Measurements from ENCODE around the gene JMY. TPM values are rescaled to one million over a fixed set of nuclear protein-coding genes. Genes with fewer than 3 reads are reported as not detected.

Gene JMY
- total RNA-seq, 1 experiment from 2014 or later: 15.6 TPM

- RAD21 ChIA-PET (ENCODE audit: low non-redundant PET in 1 of 2, low total read pairs in 2 of 2, uncharacterized antibody in 2 of 2, unreplicated experiment in 2 of 2): no interaction called here
- BruUV-seq (replicated peaks): no TSS peak
- no peak overlapping the region for H3K4me2 ChIP-seq (ENCODE audit: low read length)
- no peak overlapping the region for H2AFZ ChIP-seq (ENCODE audit: low read depth, low read length, poor library complexity, severe bottlenecking)
- POLR2A ChIA-PET: no interaction called here
- no peaks in the 10 kb centered on the region for H3K9me2 ChIP-seq (ENCODE audit: insufficient read depth)
- H3K9ac ChIP-seq (ENCODE audit: low read length): no peak overlapping the region
- TF ChIP-seq ATF3 (IDR thresholded peaks at IDR 0.05): no peak
- TF ChIP-seq MAX (IDR thresholded peaks at IDR 0.05): no peak
- no peak for TF ChIP-seq JUND (IDR thresholded peaks at IDR 0.05)
- TF ChIP-seq POLR2A (IDR thresholded peaks at IDR 0.05; ENCODE audit: borderline replicate concordance, extremely low read depth, insufficient read depth, insufficient read length): no peak
- TF ChIP-seq ZFX (IDR thresholded peaks at IDR 0.05): no peak
- no peak for TF ChIP-seq RAD21 (IDR thresholded peaks at IDR 0.05; ENCODE audit: low read depth)
- no peaks in the 10 kb centered on the region for H3K9me3 ChIP-seq (ENCODE audit: control insufficient read depth in 1 of 2, insufficient read depth in 1 of 2, low read depth in 1 of 2, low read length in 2 of 2)
- peaks cover 89% of the 10 kb centered on the region for H3K79me2 ChIP-seq (ENCODE audit: insufficient read depth, low read length)
- DNase-seq (ENCODE audit: low read depth, low spot score) (no peak), ATAC-seq (no peak)
- H4K20me1 ChIP-seq (ENCODE audit: insufficient read depth): 0 out of 2 replicates have a peak, but pooled peaks cover 3% of the 10 kb centered on the region
- no peak overlapping the region for H3K27ac ChIP-seq (ENCODE audit: low read depth, low read length)
- intact Hi-C loops (cut with micrococcal nuclease): no loop called here
- no peaks in the 10 kb centered on the region for H3K27me3 ChIP-seq (ENCODE audit: insufficient read depth, low read length)
- no peaks in the 10 kb centered on the region for H3K36me3 ChIP-seq (ENCODE audit: control insufficient read depth in 1 of 2, insufficient read depth in 2 of 2, low read length in 2 of 2)
- peaks cover 6 to 10% of the 10 kb centered on the region in 2 experiments; a peak in 3 of 4 replicates for H3K4me1 ChIP-seq (ENCODE audit: control insufficient read depth in 1 of 2, insufficient read depth in 2 of 2, low read length in 2 of 2)
- CTCF ChIA-PET: interaction anchor here (0.8 kb wide), 1 partner anchor 14 kb away, joined by 3 read pairs; no protein-coding TSS in a partner anchor
- no peak overlapping the region for H3K4me3 ChIP-seq (replicated peaks in 1 of 2; ENCODE audit: low read depth in 1 of 2, low read length in 2 of 2)
Measured at GRCh38 chr5:79240561-79240960, 4.6 kb downstream of the JMY start.

GRCh38 chr5:79241535-79241979 lies 5.6 kb downstream of the JMY start:
- H3K4me2 ChIP-seq (ENCODE audit: low read length): no peak overlapping the region
- intact Hi-C loops (cut with micrococcal nuclease): no loop called here

More at GRCh38 chr5:79241535-79241979, 5.6 kb downstream of the JMY start:
- Histone ChIP-seq H3K27me3 (ENCODE audit: insufficient read depth, low read length) (no peaks in the 10 kb centered on the region), H3K9me3 (ENCODE audit: control insufficient read depth in 1 of 2, insufficient read depth in 1 of 2, low read depth in 1 of 2, low read length in 2 of 2) (no peaks in the 10 kb centered on the region), H3K4me1 (ENCODE audit: control insufficient read depth in 1 of 2, insufficient read depth in 2 of 2, low read length in 2 of 2) (peaks cover 6 to 10% of the 10 kb centered on the region in 2 experiments; a peak in 3 of 4 replicates), H3K36me3 (ENCODE audit: control insufficient read depth in 1 of 2, insufficient read depth in 2 of 2, low read length in 2 of 2) (no peaks in the 10 kb centered on the region), H3K79me2 (ENCODE audit: insufficient read depth, low read length) (peaks cover 98% of the 10 kb centered on the region), H4K20me1 (ENCODE audit: insufficient read depth) (0 out of 2 replicates have a peak, but pooled peaks cover 3% of the 10 kb centered on the region), H3K27ac (ENCODE audit: low read depth, low read length) (no peak overlapping the region), H3K9me2 (ENCODE audit: insufficient read depth) (no peaks in the 10 kb centered on the region), H3K9ac (ENCODE audit: low read length) (no peak overlapping the region), H3K4me3 (replicated peaks in 1 of 2; ENCODE audit: low read depth in 1 of 2, low read length in 2 of 2) (no peak overlapping the region), H2AFZ (ENCODE audit: low read depth, low read length, poor library complexity, severe bottlenecking) (no peak overlapping the region)
- DNase-seq (ENCODE audit: low read depth, low spot score) (no peak), ATAC-seq (no peak)
- ChIA-PET RAD21 (ENCODE audit: low non-redundant PET in 1 of 2, low total read pairs in 2 of 2, uncharacterized antibody in 2 of 2, unreplicated experiment in 2 of 2) (no interaction called here), CTCF (no interaction called here), POLR2A (no interaction called here)
- TF ChIP-seq SP1 (IDR thresholded peaks at IDR 0.05; ENCODE audit: low read depth) (no peak), SRF (IDR thresholded peaks at IDR 0.05; ENCODE audit: low read depth) (no peak), EZH2phosphoT487 (IDR thresholded peaks at IDR 0.05; ENCODE audit: borderline replicate concordance) (no peak), REST (IDR thresholded peaks at IDR 0.05; ENCODE audit: low read depth) (no peak), POLR2A (IDR thresholded peaks at IDR 0.05; ENCODE audit: borderline replicate concordance, extremely low read depth, insufficient read depth, insufficient read length) (no peak)
- BruUV-seq (replicated peaks): no TSS peak

Data from HCT116 (cell line).